H1 (cell line): ENCODE measurements around the gene SBNO2. TPM values are rescaled to one million over a fixed set of nuclear protein-coding genes. Genes with fewer than 3 reads are reported as not detected.

Experiments
- CHD7 ChIP-seq: fragments of 300-600 bp; sonication (generic); IDR thresholded peaks from 2 replicates; pipeline ENCODE4 v1.7.1; 2012; ENCODE audit warnings: low read length, moderate library complexity, mild to moderate bottlenecking, inconsistent platforms; ENCODE audit not compliant: insufficient replicate concordance
- CTCF ChIP-seq, 3 experiments: IDR thresholded peaks; 1 replicate in 2 of 3; 2 replicates in 1 of 3; pipeline versions ENCODE4 v1.5.1 to v1.6.1; 2011; ENCODE audit warnings: low read length in 3 of 3, mild to moderate bottlenecking in 3 of 3, inconsistent platforms in 2 of 3, low read depth in 1 of 3, moderate library complexity in 1 of 3; ENCODE audit not compliant: insufficient read depth in 1 of 3; ENCODE audit errors: control extremely low read depth in 1 of 3
- MAFK ChIP-seq: IDR thresholded peaks from 2 replicates; pipeline ENCODE4 v1.6.1; 2012; ENCODE audit warnings: low read depth, mild to moderate bottlenecking, improper control_type of control experiment, low read length
- MAX ChIP-seq: IDR thresholded peaks from 2 replicates; pipeline ENCODE4 v1.6.1; 2012; ENCODE audit warnings: inconsistent platforms
- SIN3A ChIP-seq, 2 experiments: IDR thresholded peaks in 1 of 2; conservative IDR thresholded peaks in 1 of 2; 2 replicates each; pipeline ENCODE4 v1.6.1; 2011 to 2012; ENCODE audit warnings: low read length in 2 of 2, improper control_type of control experiment in 1 of 2, low read depth in 1 of 2, mild to moderate bottlenecking in 1 of 2
- SP4 ChIP-seq: IDR thresholded peaks from 2 replicates; pipeline ENCODE4 v1.6.1; 2012; ENCODE audit warnings: low read length, inconsistent platforms
- USF2 ChIP-seq: IDR thresholded peaks from 2 replicates; pipeline ENCODE4 v1.6.1; 2011; ENCODE audit warnings: low read length, improper control_type of control experiment
- polyA plus RNA-seq, 7 experiments: library from polyadenylated mRNA; depleted of rRNA in 3 of 7; stranded (reverse) in 5 of 7; unstranded in 2 of 7; fragments of >200 nt in 5 of 7; fragments of 200-250 nt in 2 of 7; gene quantifications; 1 replicate in 5 of 7; 2 replicates in 1 of 7; 4 replicates in 1 of 7; pipeline versions ENCODE4 v1.2.1 to v1.2.3, GENCODE V29; 2011 to 2013; ENCODE audit warnings: missing spikeins in 2 of 7, mixed read lengths in 2 of 7
- total RNA-seq: library from RNA; stranded (reverse); fragmentation: NEBNext Ultra II Directional; extraction: Animal tissue kit (Norgen Biotek cat#: 25700); gene quantifications from 2 replicates; pipeline ENCODE4 v1.2.1, GENCODE V29; 2021

Gene SBNO2
- total and polyA plus RNA-seq, 2 of the 8 experiments (the other 6 are each of a cell fraction or from before 2014, with no cell fraction given) = 12.2 to 31.4 TPM

GRCh38 chr19:1117654-1118053, 56.4 kb downstream of the SBNO2 start (continued):
- TF ChIP-seq CHD7 = no peak
- no peak for TF ChIP-seq CTCF (IDR thresholded peaks at IDR 0.05; ENCODE audit: control extremely low read depth in 1 of 3, insufficient read depth in 1 of 3, low read depth in 1 of 3, low read length in 3 of 3)
- TF ChIP-seq MAX = no peak
- TF ChIP-seq USF2 = no peak
- no peak for TF ChIP-seq SP4
- TF ChIP-seq SIN3A (conservative IDR thresholded peaks at IDR 0.05 in 1 of 2, IDR thresholded peaks at IDR 0.05 in 1 of 2; ENCODE audit: low read depth in 1 of 2, low read length in 2 of 2) = no peak
- no peak for TF ChIP-seq MAFK
